Gastroesophageal sphincter (tissue), 4 donors: ENCODE data around the gene PYGM. TPM values are rescaled to one million over a fixed set of nuclear protein-coding genes. Genes with fewer than 3 reads are reported as not detected.

Experiments
- ATAC-seq: fragments of 150-250 bp; one replicate; pipeline ENCODE4 v1.9.1; 2016; ENCODE audit warnings: mild to moderate bottlenecking, moderate library complexity
- H3K27ac ChIP-seq, 4 donors: fragments of 200-600 bp; sonication (generic) in 3 of 4; 1 replicate in 3 of 4; 2 replicates in 1 of 4; pipeline ENCODE4 v1.5.1; 2016 to 2019
- H3K27me3 ChIP-seq: fragments of 200-600 bp; sonication (generic); one replicate; pipeline ENCODE4 v1.5.1; 2019
- H3K36me3 ChIP-seq, 2 donors: fragments of 200-600 bp; sonication (generic); one replicate each; pipeline ENCODE4 v1.5.1; 2019; ENCODE audit warnings: control low read depth in 1 of 2
- H3K4me1 ChIP-seq, 3 donors: fragments of 200-600 bp; sonication (generic); 1 replicate in 2 of 3; 2 replicates in 1 of 3; pipeline ENCODE4 v1.5.1; 2016 to 2019; ENCODE audit warnings: control low read depth in 2 of 3
- H3K4me3 ChIP-seq, 2 donors: fragments of 200-600 bp; sonication (generic); one replicate each; pipeline ENCODE4 v1.5.1; 2019; ENCODE audit warnings: mild to moderate bottlenecking in 1 of 2, moderate library complexity in 1 of 2
- H3K9me3 ChIP-seq, 3 donors: fragments of 200-600 bp; sonication (generic); one replicate each; pipeline ENCODE4 v1.5.1; 2017 to 2019; ENCODE audit warnings: control low read depth in 2 of 3
- EP300 ChIP-seq: sonication (generic); formaldehyde crosslinking; IDR thresholded peaks from one replicate; pipeline ENCODE4 v1.6.1; 2017; ENCODE audit warnings: antibody characterized with exemption, mild to moderate bottlenecking
- POLR2A ChIP-seq, 2 donors: fragments of 450-650 bp; IDR thresholded peaks; one replicate each; pipeline ENCODE4 v1.6.1; 2017; ENCODE audit warnings: antibody characterized with exemption in 2 of 2, mild to moderate bottlenecking in 2 of 2, moderate library complexity in 1 of 2
- POLR2AphosphoS5 ChIP-seq: sonication (generic); formaldehyde crosslinking; IDR thresholded peaks from one replicate; pipeline ENCODE4 v1.6.1; 2017; ENCODE audit warnings: antibody characterized with exemption
- WGBS, 2 donors: methylation state at CpG; one replicate each; pipeline ENCODE4 v1.1.5; 2018; ENCODE audit warnings: low coverage in 1 of 2; 5-methylcytosine and 5-hydroxymethylcytosine counted together
- total RNA-seq, 4 donors: library from RNA; depleted of rRNA; stranded (reverse); fragments of >200 nt; gene quantifications; one replicate each; pipeline ENCODE4 v1.1.0, GENCODE V29; 2016
- TF ChIP-seq, protein P1 (sequence below), 4 experiments: fragments of 200-600 bp in 2 of 4; fragments of 450-650 bp in 2 of 4; sonication (generic) in 1 of 4; IDR thresholded peaks; one replicate each; pipeline ENCODE4 v1.5.1; 2017 to 2019; ENCODE audit warnings: antibody characterized with exemption in 4 of 4, mild to moderate bottlenecking in 2 of 4, moderate library complexity in 2 of 4

The PYGM gene
- total RNA-seq, 4 donors from 2014 or later = 10.5 to 55.2 (median 32.8) TPM

DNA sequence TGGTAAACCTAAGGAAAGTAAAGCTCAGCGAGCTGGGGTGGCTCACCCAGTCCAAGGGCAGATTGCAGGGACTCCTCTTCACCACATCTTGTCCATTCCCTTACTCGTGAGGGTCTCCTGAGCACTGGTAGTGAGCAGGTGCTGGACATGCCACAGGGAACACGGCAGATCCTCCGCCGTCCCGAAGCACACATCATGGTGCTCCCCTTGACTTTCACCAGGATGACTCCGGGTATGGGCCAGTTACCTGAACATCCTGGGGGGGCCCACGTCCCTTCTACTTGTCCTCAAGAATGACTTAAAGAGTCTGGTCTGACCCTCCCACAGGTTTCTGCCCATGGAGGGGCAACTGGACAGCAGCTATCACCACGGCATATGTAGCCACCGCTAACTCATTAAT lies 26.5 kb upstream of the PYGM start:
- 81 to 100% methylated on average over 2 to 10 of the region's 10 CpGs for WGBS, 2 donors
- no peaks in the 10 kb centered on the region for H3K27me3 ChIP-seq
- no peak for TF ChIP-seq POLR2AphosphoS5
- TF ChIP-seq POLR2A (IDR thresholded peaks at IDR 0.05) = no peak
- no peak for TF ChIP-seq EP300
- TF ChIP-seq, protein P1, sequence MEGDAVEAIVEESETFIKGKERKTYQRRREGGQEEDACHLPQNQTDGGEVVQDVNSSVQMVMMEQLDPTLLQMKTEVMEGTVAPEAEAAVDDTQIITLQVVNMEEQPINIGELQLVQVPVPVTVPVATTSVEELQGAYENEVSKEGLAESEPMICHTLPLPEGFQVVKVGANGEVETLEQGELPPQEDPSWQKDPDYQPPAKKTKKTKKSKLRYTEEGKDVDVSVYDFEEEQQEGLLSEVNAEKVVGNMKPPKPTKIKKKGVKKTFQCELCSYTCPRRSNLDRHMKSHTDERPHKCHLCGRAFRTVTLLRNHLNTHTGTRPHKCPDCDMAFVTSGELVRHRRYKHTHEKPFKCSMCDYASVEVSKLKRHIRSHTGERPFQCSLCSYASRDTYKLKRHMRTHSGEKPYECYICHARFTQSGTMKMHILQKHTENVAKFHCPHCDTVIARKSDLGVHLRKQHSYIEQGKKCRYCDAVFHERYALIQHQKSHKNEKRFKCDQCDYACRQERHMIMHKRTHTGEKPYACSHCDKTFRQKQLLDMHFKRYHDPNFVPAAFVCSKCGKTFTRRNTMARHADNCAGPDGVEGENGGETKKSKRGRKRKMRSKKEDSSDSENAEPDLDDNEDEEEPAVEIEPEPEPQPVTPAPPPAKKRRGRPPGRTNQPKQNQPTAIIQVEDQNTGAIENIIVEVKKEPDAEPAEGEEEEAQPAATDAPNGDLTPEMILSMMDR (IDR thresholded peaks at IDR 0.05) = no peak
- ATAC-seq = no peak
- H3K4me3 ChIP-seq = no peak overlapping the region
- no peak overlapping the region for H3K27ac ChIP-seq
- peaks cover 0 to 29% of the 10 kb centered on the region in 2 donors for H3K36me3 ChIP-seq
- no peaks in the 10 kb centered on the region for H3K9me3 ChIP-seq
- H3K4me1 ChIP-seq = peaks cover 0 to 8% (median 0%) of the 10 kb centered on the region in 3 donors

DNA sequence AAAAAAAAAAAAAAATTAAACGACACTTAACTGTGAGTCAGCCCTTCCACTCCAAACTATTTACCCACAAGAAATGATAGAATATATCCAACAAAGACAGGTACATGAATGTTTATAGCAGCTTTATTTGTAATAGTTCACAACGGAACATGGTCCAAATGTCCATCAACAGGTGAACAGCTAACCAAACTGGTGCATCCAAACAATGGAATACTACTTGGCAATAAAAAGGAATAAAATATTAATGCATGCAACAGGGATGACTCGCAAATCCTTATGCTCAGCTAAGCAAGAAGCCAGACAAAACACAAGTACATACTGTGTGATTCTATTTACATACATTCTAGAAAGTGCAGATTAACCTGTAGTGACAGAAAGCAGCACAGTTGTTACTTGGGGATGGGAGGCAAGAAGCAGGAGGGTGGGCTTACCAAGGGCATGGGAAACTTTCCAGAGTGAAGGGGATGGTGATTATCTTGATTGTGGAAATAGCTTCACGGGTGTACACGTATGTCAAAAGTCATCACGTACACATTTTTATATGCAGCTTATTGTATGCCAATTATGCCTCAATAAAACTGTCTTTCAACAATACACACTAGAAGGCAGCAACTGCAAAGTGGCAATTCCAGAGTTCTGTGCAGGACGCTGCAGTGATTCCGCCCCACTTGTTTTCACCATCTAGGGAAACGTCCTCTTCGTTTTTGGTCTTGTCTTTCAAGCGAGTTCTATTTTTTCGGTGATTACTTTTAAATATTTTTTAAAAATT lies 25.2 kb upstream of the PYGM start:
- ATAC-seq = no peak
- Histone ChIP-seq H3K4me1 (peaks cover 0 to 8% (median 0%) of the 10 kb centered on the region in 3 donors), H3K27me3 (no peaks in the 10 kb centered on the region), H3K9me3 (no peaks in the 10 kb centered on the region), H3K4me3 (no peak overlapping the region), H3K36me3 (peaks cover 0 to 15% of the 10 kb centered on the region in 2 donors), H3K27ac (no peak overlapping the region)
- TF ChIP-seq, protein P1 (IDR thresholded peaks at IDR 0.05) = no peak
- TF ChIP-seq POLR2AphosphoS5 (no peak), POLR2A (IDR thresholded peaks at IDR 0.05) (no peak), EP300 (no peak)
- WGBS, 2 donors = 81 to 84% methylated on average over 7 to 12 of the region's 12 CpGs

DNA sequence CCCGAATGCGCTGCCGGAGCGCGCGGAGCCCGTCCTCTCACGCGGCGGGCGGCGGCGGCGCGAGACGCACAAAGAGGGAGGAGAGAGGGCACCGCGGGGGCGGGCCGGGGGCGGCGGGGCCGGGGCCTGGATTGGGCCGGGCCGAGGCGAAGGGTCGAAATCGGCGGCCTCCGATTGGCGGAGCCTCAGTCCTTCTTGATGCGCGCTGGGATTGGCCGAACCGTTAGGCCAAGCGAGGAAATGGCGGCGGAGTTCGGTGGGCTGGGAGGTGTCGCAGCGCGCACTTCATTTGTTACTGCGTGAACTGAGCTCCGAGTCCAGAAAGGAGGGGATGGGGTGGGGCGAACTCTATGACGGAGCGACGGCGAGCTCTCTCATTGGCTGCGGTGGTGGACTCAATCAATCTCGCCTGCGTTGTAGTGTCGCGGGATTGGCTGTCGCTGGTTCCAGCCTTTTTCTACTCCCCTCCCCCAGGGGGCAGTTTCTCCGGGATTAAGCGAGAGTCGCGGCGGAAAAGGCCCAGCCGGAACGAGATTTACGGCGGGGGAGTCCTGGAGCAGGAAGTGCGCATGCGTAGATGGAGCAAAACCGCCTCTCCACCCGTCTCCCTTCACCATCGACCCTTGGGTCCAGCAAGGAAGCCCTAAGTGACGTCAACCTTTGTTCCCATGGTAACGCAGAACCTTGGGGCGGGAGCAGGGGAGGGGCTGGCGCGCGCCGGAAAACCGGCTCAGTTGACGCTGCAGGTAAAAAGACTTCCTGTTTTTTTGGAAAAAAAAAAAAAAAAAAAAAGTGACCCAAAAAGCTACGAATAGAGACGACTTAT lies 18.9 kb upstream of the PYGM start, which contains the start of gene SF1:
TSS of gene SF1 (minus strand) at position 70 of the 826 bp plus-strand sequence. CDS start 150 bp downstream, outside the sequence.
- Histone ChIP-seq H3K36me3 (peaks cover 1 to 35% of the 10 kb centered on the region in 2 donors), H3K27ac (peak within 1 kb of the TSS; percentile 97 to 100 (median 100)), H3K4me1 (peaks cover 19 to 44% (median 25%) of the 10 kb centered on the region in 3 donors), H3K27me3 (no peaks in the 10 kb centered on the region), H3K9me3 (no peaks in the 10 kb centered on the region), H3K4me3 (peak within 1 kb of the TSS; percentile 77 to 87)
- TF ChIP-seq, protein P1 (IDR thresholded peaks at IDR 0.05) = peak in 2 of 4 experiments; percentile 3 to 29
- peak; percentile 88 for TF ChIP-seq POLR2A (IDR thresholded peaks at IDR 0.05)
- peak; percentile 96 for TF ChIP-seq POLR2AphosphoS5
- no peak for TF ChIP-seq EP300
- WGBS, 2 donors = 0% methylated on average over 8 to 23 of the region's 80 CpGs
- ATAC-seq = peak; percentile 95

DNA sequence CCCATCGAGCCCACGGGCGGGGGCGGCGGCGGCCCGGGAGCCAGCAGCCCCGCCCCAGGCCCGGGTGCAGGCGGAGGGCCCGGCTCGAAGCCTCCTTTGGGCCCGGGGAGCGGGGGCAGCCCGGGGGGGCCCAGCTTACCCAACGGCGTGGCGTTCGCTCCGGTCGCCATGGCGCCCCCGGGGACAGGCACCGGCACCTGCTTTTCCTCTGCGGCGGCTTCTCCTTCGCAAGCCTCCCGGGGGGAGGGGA lies 18.4 kb upstream of the PYGM start:
- ATAC-seq = peak; percentile 4
- Histone ChIP-seq H3K36me3 (peaks cover 6 to 40% of the 10 kb centered on the region in 2 donors), H3K9me3 (no peaks in the 10 kb centered on the region), H3K4me3 (peak overlapping the region; percentile 77 to 87), H3K4me1 (peaks cover 24 to 49% (median 31%) of the 10 kb centered on the region in 3 donors), H3K27me3 (no peaks in the 10 kb centered on the region), H3K27ac (peak overlapping the region; percentile 97 to 100 (median 100))
- TF ChIP-seq POLR2A (IDR thresholded peaks at IDR 0.05) (no peak), EP300 (no peak), POLR2AphosphoS5 (no peak)
- TF ChIP-seq, protein P1 (IDR thresholded peaks at IDR 0.05) = no peak
- no CpG with 5 or more reads among the region's 28 CpGs for WGBS, 2 donors
